H1 (cell line): ENCODE measurements around the gene BRCA1. TPM values are rescaled to one million over a fixed set of nuclear protein-coding genes. Genes with fewer than 3 reads are reported as not detected.

Experiments
- CTCF ChIA-PET: fragments of 300-600 bp; sonication (Branson Sonifier 250); formaldehyde crosslinking; loops from one replicate; lab custom pipeline; 2021; ENCODE audit not compliant: partially characterized antibody; lab: Charles Lee
- POLR2A ChIA-PET: fragments of 300-600 bp; sonication (Branson Sonifier 250); formaldehyde crosslinking; loops from one replicate; lab custom pipeline; 2021; ENCODE audit warnings: inconsistent platforms; ENCODE audit not compliant: partially characterized antibody; lab: Charles Lee
- DNase-seq, 2 experiments: peaks; one replicate each; pipeline versions ENCODE4 v3.0.0 to v3.0.0-alpha.2; 2010 to 2022; ENCODE audit warnings: low spot score in 2 of 2, low read depth in 1 of 2, mixed read lengths in 1 of 2
- FAIRE-seq: peaks from 2 replicates; lab custom pipeline; 2011; peaks lifted over from hg19 to GRCh38; lab: Jason Lieb, UNC
- H2AFZ ChIP-seq: 2 replicates; pipeline ENCODE4 v1.8.1; 2012; ENCODE audit warnings: low read length, inconsistent platforms
- H2AK5ac ChIP-seq: 2 replicates; pipeline ENCODE4 v1.6.1; 2013; ENCODE audit warnings: low read depth, low read length
- H2BK120ac ChIP-seq: replicated peaks from 2 replicates; pipeline ENCODE3; 2013; ENCODE audit warnings: low read depth, low read length, inconsistent platforms
- H2BK12ac ChIP-seq: 2 replicates; pipeline ENCODE4 v1.6.1; 2013; ENCODE audit warnings: low read depth, low read length
- H2BK15ac ChIP-seq: 2 replicates; pipeline ENCODE4 v1.6.1; 2013; ENCODE audit warnings: low read length
- H2BK20ac ChIP-seq: 2 replicates; pipeline ENCODE4 v1.6.1; 2013; ENCODE audit warnings: low read length
- H2BK5ac ChIP-seq: 2 replicates; pipeline ENCODE4 v1.6.1; 2013; ENCODE audit warnings: low read depth, low read length
- H3K14ac ChIP-seq: 2 replicates; pipeline ENCODE4 v1.6.1; 2013; ENCODE audit warnings: inconsistent platforms; ENCODE audit not compliant: insufficient read length
- H3K18ac ChIP-seq: 2 replicates; pipeline ENCODE4 v1.6.1; 2013; ENCODE audit warnings: low read length; ENCODE audit errors: extremely low read depth
- H3K23ac ChIP-seq: 2 replicates; pipeline ENCODE4 v1.6.1; 2013; ENCODE audit warnings: inconsistent platforms; ENCODE audit not compliant: insufficient read length
- H3K23me2 ChIP-seq: 2 replicates; pipeline ENCODE4 v1.6.1; 2013; ENCODE audit warnings: low read depth, low read length
- H3K27ac ChIP-seq: 2 replicates; pipeline ENCODE4 v1.6.1; 2011; ENCODE audit warnings: low read depth, low read length, inconsistent platforms
- H3K27me3 ChIP-seq, 4 experiments: replicated peaks in 1 of 4; 1 replicate in 1 of 4; 2 replicates in 3 of 4; pipeline versions ENCODE4 v1.6.1 to v1.8.1; 2011 to 2013; ENCODE audit warnings: low read length in 3 of 4, mild to moderate bottlenecking in 3 of 4, inconsistent platforms in 2 of 4, mixed read lengths in 2 of 4, moderate library complexity in 1 of 4; ENCODE audit not compliant: control insufficient read depth in 3 of 4, insufficient read depth in 3 of 4; ENCODE audit errors: extremely low read depth in 1 of 4
- H3K36me3 ChIP-seq, 4 experiments: 2 replicates each; pipeline versions ENCODE4 v1.6.1 to v1.8.1; 2011 to 2013; ENCODE audit warnings: mild to moderate bottlenecking in 4 of 4, low read length in 3 of 4, moderate library complexity in 2 of 4, control low read depth in 1 of 4, inconsistent platforms in 1 of 4; ENCODE audit not compliant: insufficient read depth in 4 of 4, control insufficient read depth in 2 of 4
- H3K4ac ChIP-seq: replicated peaks from 2 replicates; pipeline ENCODE3; 2013; ENCODE audit warnings: low read length, low read depth, mixed read lengths, inconsistent platforms; ENCODE audit not compliant: insufficient read length
- H3K4me1 ChIP-seq, 4 experiments: replicated peaks in 1 of 4; 1 replicate in 1 of 4; 2 replicates in 3 of 4; pipeline versions ENCODE4 v1.6.1 to v1.8.1; 2011 to 2013; ENCODE audit warnings: low read length in 3 of 4, inconsistent platforms in 2 of 4, mixed read lengths in 1 of 4; ENCODE audit not compliant: insufficient read depth in 4 of 4, control insufficient read depth in 3 of 4
- H3K4me2 ChIP-seq, 2 experiments: 2 replicates each; pipeline versions ENCODE4 v1.6.1 to v1.8.1; 2011 to 2013; ENCODE audit warnings: low read depth in 2 of 2, low read length in 2 of 2, control low read depth in 1 of 2, inconsistent platforms in 1 of 2, mild to moderate bottlenecking in 1 of 2; ENCODE audit not compliant: insufficient read depth in 1 of 2
- H3K4me3 ChIP-seq, 4 experiments: fragments of 200-600, 300-600 bp in 1 of 4; sonication (generic), shearing (Covaris generic), sonication (Bioruptor Twin) in 1 of 4; 2 replicates each; pipeline versions ENCODE4 v1.5.1 to v1.8.1; 2011 to 2016; ENCODE audit warnings: low read length in 4 of 4, low read depth in 3 of 4, control low read depth in 2 of 4, inconsistent platforms in 2 of 4, mild to moderate bottlenecking in 2 of 4, mixed read lengths in 1 of 4, moderate library complexity in 1 of 4; ENCODE audit not compliant: insufficient read depth in 2 of 4; ENCODE audit errors: extremely low read depth in 1 of 4
- H3K56ac ChIP-seq: replicated peaks from 2 replicates; pipeline ENCODE3; 2013; ENCODE audit warnings: low read depth, mild to moderate bottlenecking, mixed read lengths, low read length, inconsistent platforms; ENCODE audit not compliant: insufficient read length
- H3K79me1 ChIP-seq: 2 replicates; pipeline ENCODE4 v1.6.1; 2013; ENCODE audit warnings: low read depth, low read length, control low read depth
- H3K79me2 ChIP-seq, 2 experiments: 2 replicates each; pipeline versions ENCODE4 v1.6.1 to v1.8.1; 2012 to 2013; ENCODE audit warnings: low read length in 2 of 2, mild to moderate bottlenecking in 2 of 2, inconsistent platforms in 1 of 2; ENCODE audit not compliant: insufficient read depth in 2 of 2, control insufficient read depth in 1 of 2
- H3K9ac ChIP-seq, 4 experiments: replicated peaks in 1 of 4; 1 replicate in 1 of 4; 2 replicates in 3 of 4; pipeline versions ENCODE4 v1.6.1 to v1.8.1; 2011 to 2013; ENCODE audit warnings: low read depth in 3 of 4, low read length in 3 of 4, control low read depth in 2 of 4, mild to moderate bottlenecking in 2 of 4, moderate library complexity in 2 of 4, inconsistent platforms in 1 of 4; ENCODE audit errors: extremely low read depth in 1 of 4
- H3K9me3 ChIP-seq, 2 experiments: 2 replicates each; pipeline versions ENCODE4 v1.6.1 to v1.8.1; 2012 to 2013; ENCODE audit warnings: mild to moderate bottlenecking in 2 of 2, moderate library complexity in 2 of 2, control low read depth in 1 of 2, inconsistent platforms in 1 of 2, low read depth in 1 of 2, low read length in 1 of 2, mixed read lengths in 1 of 2; ENCODE audit not compliant: insufficient read depth in 2 of 2
- H4K20me1 ChIP-seq, 2 experiments: replicated peaks in 1 of 2; 2 replicates each; pipeline versions ENCODE3 to v1.8.1; 2011 to 2013; ENCODE audit warnings: inconsistent platforms in 2 of 2, low read length in 2 of 2, mild to moderate bottlenecking in 1 of 2; ENCODE audit not compliant: insufficient read depth in 2 of 2, control insufficient read depth in 1 of 2
- H4K5ac ChIP-seq: 2 replicates; pipeline ENCODE4 v1.6.1; 2013; ENCODE audit warnings: low read length, low read depth, mixed read lengths, inconsistent platforms; ENCODE audit not compliant: insufficient read length
- H4K8ac ChIP-seq: 2 replicates; pipeline ENCODE4 v1.8.0; 2013; ENCODE audit warnings: mild to moderate bottlenecking, moderate library complexity, low read length, inconsistent platforms; ENCODE audit not compliant: insufficient read depth; ENCODE audit errors: extremely low read depth
- H4K91ac ChIP-seq: replicated peaks from 2 replicates; pipeline ENCODE3; 2013; ENCODE audit warnings: low read length, mixed read lengths, inconsistent platforms; ENCODE audit not compliant: insufficient read length
- ASH2L ChIP-seq: fragments of 200-600, 300-600 bp; sonication (generic); IDR thresholded peaks from one replicate; pipeline ENCODE4 v1.7.1; 2017; ENCODE audit warnings: low read length
- CREB1 ChIP-seq: IDR thresholded peaks from 2 replicates; pipeline ENCODE4 v1.6.1; 2012; ENCODE audit warnings: inconsistent platforms
- EZH2 ChIP-seq: fragments of 200-600 bp; sonication (generic); IDR thresholded peaks from 2 replicates; pipeline ENCODE4 v1.7.1; 2012; ENCODE audit warnings: low read depth, mild to moderate bottlenecking, moderate library complexity, low read length, inconsistent platforms; ENCODE audit not compliant: severe bottlenecking
- FOSL1 ChIP-seq: IDR thresholded peaks from 2 replicates; pipeline ENCODE4 v1.6.1; 2011; ENCODE audit warnings: mild to moderate bottlenecking, low read depth, low read length, moderate library complexity; ENCODE audit not compliant: insufficient read depth
- GABPA ChIP-seq: IDR thresholded peaks from 2 replicates; pipeline ENCODE4 v1.6.1; 2011; ENCODE audit warnings: mild to moderate bottlenecking, low read length, moderate library complexity, borderline replicate concordance; ENCODE audit not compliant: insufficient read depth
- KDM5A ChIP-seq: fragments of 200-600 bp; IDR thresholded peaks from 2 replicates; pipeline ENCODE4 v1.7.1; 2012; ENCODE audit warnings: mild to moderate bottlenecking, low read length, inconsistent platforms, mixed read lengths
- RBBP5 ChIP-seq: IDR thresholded peaks from 2 replicates; pipeline ENCODE4 v1.7.1; 2012; ENCODE audit warnings: low read depth, mild to moderate bottlenecking, inconsistent platforms, low read length, moderate library complexity, borderline replicate concordance
- RXRA ChIP-seq: IDR thresholded peaks from 2 replicates; pipeline ENCODE4 v1.6.1; 2011; ENCODE audit warnings: low read depth, mild to moderate bottlenecking, low read length, moderate library complexity; ENCODE audit not compliant: insufficient read depth
- TBP ChIP-seq: IDR thresholded peaks from 2 replicates; pipeline ENCODE4 v1.6.1; 2011; ENCODE audit warnings: low read depth, low read length, improper control_type of control experiment
- WGBS, 2 experiments: shearing (Covaris generic) in 1 of 2; methylation state at CpG; one replicate each; pipeline versions ENCODE4 v1.1.6 to v1.1.7; 2013 to 2015; ENCODE audit warnings: low lambda C conversion rate in 2 of 2, mixed read lengths in 2 of 2, inconsistent platforms in 1 of 2, low coverage in 1 of 2, missing lambda C conversion rate in 1 of 2; ENCODE audit not compliant: insufficient replicate concordance in 2 of 2, insufficient coverage in 1 of 2, insufficient read length in 1 of 2; ENCODE audit errors: extremely low coverage in 1 of 2, missing lambda C conversion rate in 1 of 2; 5-methylcytosine and 5-hydroxymethylcytosine counted together
- polyA plus RNA-seq, 7 experiments: library from polyadenylated mRNA; depleted of rRNA in 3 of 7; stranded (reverse) in 5 of 7; unstranded in 2 of 7; fragments of >200 nt in 5 of 7; fragments of 200-250 nt in 2 of 7; gene quantifications; 1 replicate in 5 of 7; 2 replicates in 1 of 7; 4 replicates in 1 of 7; pipeline versions ENCODE4 v1.2.1 to v1.2.3, GENCODE V29; 2011 to 2013; ENCODE audit warnings: missing spikeins in 2 of 7, mixed read lengths in 2 of 7
- total RNA-seq: library from RNA; stranded (reverse); fragmentation: NEBNext Ultra II Directional; extraction: Animal tissue kit (Norgen Biotek cat#: 25700); gene quantifications from 2 replicates; pipeline ENCODE4 v1.2.1, GENCODE V29; 2021

BRCA1 gene
- total and polyA plus RNA-seq, 2 of the 8 experiments (the other 6 are each of a cell fraction or from before 2014, with no cell fraction given): 30.7 to 39.2 TPM

DNA sequence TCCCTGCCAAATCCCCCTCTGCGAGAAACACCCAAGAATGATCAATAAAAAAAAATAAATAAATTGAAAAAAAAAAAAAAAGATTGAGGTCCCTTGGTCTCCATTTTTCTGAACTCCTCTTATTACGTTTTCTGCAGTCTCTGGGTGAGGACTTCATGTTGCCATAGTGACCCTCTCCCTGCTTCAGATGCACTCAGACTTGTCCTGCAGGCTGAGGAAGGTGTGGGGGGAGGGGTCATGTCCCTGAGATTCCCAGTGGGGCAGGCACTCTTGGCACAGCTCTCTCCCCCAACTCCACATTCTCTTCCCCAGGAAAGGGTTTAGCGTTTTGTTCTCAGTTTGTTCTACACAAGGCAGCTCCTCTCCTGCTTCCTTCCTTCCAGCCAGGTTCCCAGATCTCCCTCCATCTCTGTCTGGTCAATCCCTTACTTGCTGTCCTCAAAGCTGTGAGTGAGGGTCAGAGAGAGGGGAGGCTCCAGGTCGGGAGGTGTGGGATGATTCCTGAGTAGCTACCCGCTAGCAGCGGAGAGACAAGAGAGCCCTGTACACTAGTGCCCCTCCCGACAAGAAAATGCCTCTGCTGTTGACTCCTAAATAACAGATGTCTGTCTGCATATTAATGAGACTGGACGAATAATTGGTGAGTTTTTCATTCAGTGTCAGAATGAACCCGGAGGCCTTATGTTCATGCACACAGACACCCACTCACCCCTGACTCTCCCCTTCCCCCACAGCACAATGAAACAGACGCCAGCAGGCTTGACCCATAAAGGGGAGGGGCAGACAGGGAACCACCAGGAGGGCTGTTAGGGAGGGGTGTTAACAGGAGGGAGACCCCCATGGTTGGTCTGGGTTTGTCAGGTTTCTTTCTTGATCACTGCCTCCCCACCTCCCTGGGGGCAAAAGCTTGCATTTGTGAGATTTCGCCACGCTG is 90.9 kb downstream of the BRCA1 start:
- H3K79me2 ChIP-seq: no peaks in the 10 kb centered on the region
- peak overlapping the region; percentile 13; the same call in 1 of the 2 replicates for H2BK15ac ChIP-seq
- H3K4me3 ChIP-seq: peak overlapping the region in 3 of 4 experiments; percentile 6 to 48 (median 14); a peak in 4 of 8 replicates
- H3K27me3 ChIP-seq: no peaks in the 10 kb centered on the region
- peak overlapping the region; percentile 40; the same call in 1 of the 2 replicates for H2BK12ac ChIP-seq
- H3K14ac ChIP-seq: no peak overlapping the region
- peak overlapping the region; percentile 50; the same call in 1 of the 2 replicates for H2BK5ac ChIP-seq
- H2AK5ac ChIP-seq: no peak overlapping the region
- no peaks in the 10 kb centered on the region for H3K9me3 ChIP-seq
- ChIA-PET CTCF (interaction anchor here (0.5 to 5.0 kb wide), 10 partner anchors 8 to 330 kb away, joined by 3 to 26 read pairs (median 4); partner anchors contain the start of genes RND2 and RPL27), POLR2A (interaction anchor here (0.8 to 3.4 kb wide), 12 partner anchors 9 to 281 kb away, joined by 3 to 12 read pairs (median 4); partner anchors contain the start of genes BRCA1, RPL27 and VAT1)
- H4K8ac ChIP-seq: peak overlapping the region; percentile 68; the same call in 1 of the 2 replicates
- H3K4ac ChIP-seq: peak overlapping the region; percentile 59
- no peak for FAIRE-seq
- H3K4me1 ChIP-seq: peaks cover 14 to 30% (median 25%) of the 10 kb centered on the region in 4 experiments
- no peak overlapping the region for H3K56ac ChIP-seq
- H4K20me1 ChIP-seq: no peaks in the 10 kb centered on the region
- peak overlapping the region; percentile 26 for H2BK120ac ChIP-seq
- peak overlapping the region; percentile 64 for H3K27ac ChIP-seq
- H3K4me2 ChIP-seq: peak overlapping the region; percentile 64 to 82
- peak overlapping the region; percentile 88 for H2BK20ac ChIP-seq
- 0 out of 2 replicates have a peak overlapping the region, but pooled peaks have one; percentile 15 for H2AFZ ChIP-seq
- H3K18ac ChIP-seq: peak overlapping the region; percentile 72
- no peak for DNase-seq
- 33% methylated on average over 12 of the region's 12 CpGs; no CpG with 5 or more reads in 1 of the 2 experiments for WGBS, 2 experiments
- H4K91ac ChIP-seq: peak overlapping the region; percentile 78
- peaks cover 2% of the 10 kb centered on the region; the same call in 1 of the 2 replicates for H3K23me2 ChIP-seq
- H3K23ac ChIP-seq: peak overlapping the region; percentile 22
- peak overlapping the region in 1 of 4 experiments; percentile 48; a peak in 3 of 7 replicates for H3K9ac ChIP-seq
- H3K36me3 ChIP-seq: peaks cover 0 to 5% (median 0%) of the 10 kb centered on the region in 4 experiments; a peak in 1 of 8 replicates
- peak overlapping the region; percentile 90 for H4K5ac ChIP-seq
- H3K79me1 ChIP-seq: no peaks in the 10 kb centered on the region
- TF ChIP-seq TBP: no peak
- TF ChIP-seq FOSL1: no peak
- TF ChIP-seq CREB1: no peak
- TF ChIP-seq ASH2L: peak; percentile 80
- TF ChIP-seq GABPA: no peak
- peak; percentile 64; the same call in 1 of the 2 replicates for TF ChIP-seq RBBP5
- no peak for TF ChIP-seq KDM5A
- no peak for TF ChIP-seq EZH2
- TF ChIP-seq RXRA: no peak
